ENCODE results near the gene TRIM58. TPM values are rescaled to one million over a fixed set of nuclear protein-coding genes. Genes with fewer than 3 reads are reported as not detected.

TRIM58 gene
- total RNA-seq, 1 experiment from 2014 or later: 1.7 TPM

GRCh38 chr1:247895163-247895637, 38.2 kb downstream of the TRIM58 start, which contains the start of gene OR2W3:
Gene OR2W3, plus strand, starts transcription at chr1:247895587. Its CDS starts 0 bp downstream, at chr1:247895587.
- no peak within 1 kb of the TSS for H3K27ac ChIP-seq (ENCODE audit: insufficient read length, low read depth, low read length)
- H3K9ac ChIP-seq (ENCODE audit: extremely low read depth, insufficient read length, low read length): no peak within 1 kb of the TSS
- H3K14ac ChIP-seq (ENCODE audit: insufficient read depth, low read length): no peak within 1 kb of the TSS; the same call in 1 of the 2 replicates
- no CpG with 5 or more reads among the region's 2 CpGs for WGBS (ENCODE audit: extremely low coverage, insufficient read length, low lambda C conversion rate)
- no peaks in the 10 kb centered on the region for H3K23me2 ChIP-seq (ENCODE audit: insufficient read length, low read depth, low read length, poor library complexity, severe bottlenecking)
- Mint-ChIP-seq H3K9me3 (peaks cover 43 to 50% of the 10 kb centered on the region in 2 experiments), H3K36me3 (ENCODE audit: insufficient read depth in 1 of 3, low read depth in 3 of 3) (peaks cover 0 to 10% (median 4%) of the 10 kb centered on the region in 3 experiments; a peak in 3 of 7 replicates), H3K4me3 (no peak within 1 kb of the TSS), H3K27me3 (ENCODE audit: low read depth) (no peaks in the 10 kb centered on the region; the same call in 1 of the 2 replicates), H3K27ac (no peak within 1 kb of the TSS), H3K4me1 (0 out of 4 replicates have a peak, but pooled peaks cover 0 to 6% of the 10 kb centered on the region in 2 experiments)
- H4K91ac ChIP-seq (ENCODE audit: insufficient read length, low read depth, low read length): no peak within 1 kb of the TSS
- H3K79me1 ChIP-seq (ENCODE audit: insufficient read depth, low read depth, low read length, poor library complexity, severe bottlenecking): no peaks in the 10 kb centered on the region
- no peaks in the 10 kb centered on the region for H3K27me3 ChIP-seq (ENCODE audit: insufficient read depth, low read length)
- H2BK20ac ChIP-seq (ENCODE audit: low read depth, low read length, poor library complexity, severe bottlenecking): no peak within 1 kb of the TSS
- H4K5ac ChIP-seq (ENCODE audit: insufficient read length, low read depth, low read length): no peak within 1 kb of the TSS
- no peak within 1 kb of the TSS for H3K4ac ChIP-seq (ENCODE audit: low read depth, low read length)
- H2AK5ac ChIP-seq (ENCODE audit: insufficient read length, low read length): no peak within 1 kb of the TSS
- no peak within 1 kb of the TSS for H3K18ac ChIP-seq (ENCODE audit: insufficient read length, low read depth, low read length)
- H4K8ac ChIP-seq (replicated peaks; ENCODE audit: insufficient read length, low read depth, low read length): no peak within 1 kb of the TSS
- H2BK5ac ChIP-seq (ENCODE audit: insufficient read length, low read length): no peak within 1 kb of the TSS
- no peak within 1 kb of the TSS for H2AFZ ChIP-seq (ENCODE audit: low read length)
- TF ChIP-seq, protein P1, sequence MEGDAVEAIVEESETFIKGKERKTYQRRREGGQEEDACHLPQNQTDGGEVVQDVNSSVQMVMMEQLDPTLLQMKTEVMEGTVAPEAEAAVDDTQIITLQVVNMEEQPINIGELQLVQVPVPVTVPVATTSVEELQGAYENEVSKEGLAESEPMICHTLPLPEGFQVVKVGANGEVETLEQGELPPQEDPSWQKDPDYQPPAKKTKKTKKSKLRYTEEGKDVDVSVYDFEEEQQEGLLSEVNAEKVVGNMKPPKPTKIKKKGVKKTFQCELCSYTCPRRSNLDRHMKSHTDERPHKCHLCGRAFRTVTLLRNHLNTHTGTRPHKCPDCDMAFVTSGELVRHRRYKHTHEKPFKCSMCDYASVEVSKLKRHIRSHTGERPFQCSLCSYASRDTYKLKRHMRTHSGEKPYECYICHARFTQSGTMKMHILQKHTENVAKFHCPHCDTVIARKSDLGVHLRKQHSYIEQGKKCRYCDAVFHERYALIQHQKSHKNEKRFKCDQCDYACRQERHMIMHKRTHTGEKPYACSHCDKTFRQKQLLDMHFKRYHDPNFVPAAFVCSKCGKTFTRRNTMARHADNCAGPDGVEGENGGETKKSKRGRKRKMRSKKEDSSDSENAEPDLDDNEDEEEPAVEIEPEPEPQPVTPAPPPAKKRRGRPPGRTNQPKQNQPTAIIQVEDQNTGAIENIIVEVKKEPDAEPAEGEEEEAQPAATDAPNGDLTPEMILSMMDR (conservative IDR thresholded peaks at IDR 0.05): no peak
- no peaks in the 10 kb centered on the region for H4K20me1 ChIP-seq (ENCODE audit: control insufficient read depth, insufficient read depth, insufficient read length)
- H3T11ph ChIP-seq (ENCODE audit: low read length): no peak within 1 kb of the TSS
- no peak within 1 kb of the TSS for H3K56ac ChIP-seq (ENCODE audit: insufficient read length, low read depth, low read length)
- H2BK15ac ChIP-seq (ENCODE audit: low read depth, low read length): no peak within 1 kb of the TSS
- H3K79me2 ChIP-seq (ENCODE audit: insufficient read depth, low read length): no peaks in the 10 kb centered on the region
- H2BK120ac ChIP-seq (ENCODE audit: low read depth, low read length, poor library complexity, severe bottlenecking): no peak within 1 kb of the TSS
- H2BK12ac ChIP-seq (ENCODE audit: insufficient read length, low read depth, low read length): no peak within 1 kb of the TSS
- no peak within 1 kb of the TSS for H3K4me2 ChIP-seq (ENCODE audit: insufficient read depth, insufficient read length, low read length)
- H3K23ac ChIP-seq (ENCODE audit: insufficient read length, low read depth, low read length): no peak within 1 kb of the TSS
- no peak for DNase-seq
- H3K9me3 ChIP-seq (ENCODE audit: control insufficient read depth, low read depth, low read length): peaks cover 16% of the 10 kb centered on the region
- no peaks in the 10 kb centered on the region for H3K4me1 ChIP-seq (ENCODE audit: insufficient read depth, low read length)

Data from H9 (cell line).